Mononuclear cell (primary cell): ENCODE data around the gene PCDHA13. TPM values are rescaled to one million over a fixed set of nuclear protein-coding genes. Genes with fewer than 3 reads are reported as not detected.
"Not testable (repeated sequence)": the region's sequence is repeated elsewhere in the genome, so short reads cannot be mapped to it uniquely, and the experiment has no call there.

ENCODE experiments used
- H3K27me3 ChIP-seq: 2 replicates; pipeline ENCODE4 v1.6.0; 2011; ENCODE audit warnings: low read length, control low read depth; ENCODE audit not compliant: insufficient read depth
- H3K4me1 ChIP-seq: 2 replicates; pipeline ENCODE4 v1.5.1; 2011; ENCODE audit warnings: mild to moderate bottlenecking, low read length, control low read depth; ENCODE audit not compliant: insufficient read depth
- H3K4me3 ChIP-seq: 2 replicates; pipeline ENCODE4 v1.5.1; 2011; ENCODE audit warnings: mild to moderate bottlenecking, low read length, moderate library complexity
- H3K9me3 ChIP-seq: 2 replicates; pipeline ENCODE4 v1.5.1; 2011; ENCODE audit warnings: low read depth, mild to moderate bottlenecking, control low read depth, low read length
- total RNA-seq: library from RNA; depleted of rRNA; stranded (reverse); fragments of >200 nt; gene quantifications from one replicate; pipeline ENCODE4 v1.2.3, GENCODE V29; 2012

Gene PCDHA13
- total RNA-seq, 1 donor = not detected

DNA sequence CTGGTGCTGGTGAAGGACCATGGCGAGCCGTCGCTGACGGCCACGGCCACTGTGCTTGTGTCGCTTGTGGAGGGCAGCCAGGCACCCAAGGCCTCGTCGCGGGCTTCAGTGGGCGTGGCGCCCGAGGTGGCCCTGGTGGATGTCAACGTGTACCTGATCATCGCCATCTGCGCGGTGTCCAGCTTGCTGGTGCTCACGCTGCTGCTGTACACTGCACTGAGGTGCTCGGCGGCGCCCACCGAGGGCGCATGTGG lies 24.0 kb upstream of the PCDHA13 start:
- H3K9me3 ChIP-seq = no peaks in the 10 kb centered on the region

DNA sequence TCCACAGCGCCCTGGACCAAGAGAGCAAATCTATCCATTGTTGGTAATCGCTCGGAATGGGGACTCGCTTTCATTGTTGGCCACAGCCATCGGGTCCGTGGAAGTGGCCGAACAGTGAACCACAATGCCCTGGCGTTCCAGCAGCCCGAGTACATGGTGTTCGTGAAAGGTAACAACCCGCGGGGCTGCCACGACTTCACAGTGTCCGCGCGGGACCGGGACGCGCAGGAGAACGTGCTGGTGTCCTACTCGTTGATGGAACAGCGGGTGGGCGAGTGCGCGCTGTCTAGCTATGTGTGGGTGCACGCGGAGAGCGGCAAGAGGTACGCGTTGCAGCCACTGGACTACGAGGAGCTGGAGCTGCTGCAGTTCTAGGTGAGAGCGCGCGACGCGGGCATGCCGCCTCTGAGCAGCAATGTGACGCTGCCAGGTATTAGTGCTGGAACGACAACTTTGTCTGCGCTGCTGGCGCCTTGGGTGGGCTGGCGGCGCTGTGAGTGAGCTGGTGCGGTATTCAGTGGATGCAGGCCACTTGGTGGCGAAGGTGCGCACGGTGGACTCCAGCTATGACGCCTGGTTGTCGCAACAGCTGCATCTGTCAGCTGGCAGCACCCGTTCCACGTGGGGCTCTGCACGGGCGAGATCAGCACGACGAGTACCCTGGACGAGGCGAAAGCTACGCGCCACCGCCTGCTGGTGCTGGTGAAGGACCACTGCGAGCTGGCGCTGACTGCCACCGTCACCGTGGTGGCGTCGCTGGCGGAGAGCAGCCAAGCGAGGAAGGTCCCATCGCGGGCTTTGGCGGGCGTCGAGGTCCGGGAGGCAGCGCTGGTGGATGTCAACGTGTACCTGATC lies 19.3 kb upstream of the PCDHA13 start:
- Histone ChIP-seq H3K4me1 (no peaks in the 10 kb centered on the region), H3K9me3 (no peaks in the 10 kb centered on the region), H3K27me3 (peaks cover 11% of the 10 kb centered on the region), H3K4me3 (no peak overlapping the region)

More for the DNA sequence above, 24.0 kb upstream of the PCDHA13 start:
- no peak overlapping the region for H3K4me3 ChIP-seq
- peaks cover 16% of the 10 kb centered on the region for H3K27me3 ChIP-seq
- H3K4me1 ChIP-seq = no peaks in the 10 kb centered on the region

DNA sequence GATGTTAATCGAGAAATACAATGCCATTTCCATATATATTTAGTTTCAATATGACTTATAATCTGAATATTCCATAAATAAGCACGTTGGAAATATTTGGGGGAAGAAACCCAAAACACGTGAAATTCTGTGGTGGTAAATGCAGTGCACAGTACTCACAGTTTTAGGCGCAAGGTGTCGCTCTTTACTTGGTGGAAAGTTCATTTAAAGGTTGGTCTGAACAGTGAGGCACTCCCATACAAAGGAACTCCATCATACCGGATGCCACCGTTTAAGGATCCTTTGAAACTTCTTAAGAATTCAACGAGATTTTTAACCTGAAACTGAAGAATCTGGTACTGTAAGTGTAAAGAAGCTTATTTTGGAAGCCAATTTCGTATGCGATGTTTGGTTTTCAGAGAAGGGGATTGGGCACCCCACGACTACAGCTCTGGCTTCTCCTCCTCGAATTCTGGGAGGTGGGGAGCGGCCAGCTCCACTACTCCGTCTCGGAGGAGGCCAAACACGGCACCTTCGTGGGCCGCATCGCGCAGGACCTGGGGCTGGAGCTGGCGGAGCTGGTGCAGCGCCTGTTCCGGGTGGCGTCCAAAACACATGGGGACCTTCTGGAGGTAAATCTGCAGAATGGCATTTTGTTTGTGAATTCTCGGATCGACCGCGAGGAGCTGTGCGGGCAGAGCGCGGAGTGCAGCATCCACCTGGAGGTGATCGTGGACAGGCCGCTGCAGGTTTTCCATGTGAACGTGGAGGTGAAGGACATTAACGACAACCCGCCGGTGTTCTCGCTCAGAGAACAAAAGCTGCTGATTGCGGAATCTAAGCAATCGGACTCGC lies 13.0 kb upstream of the PCDHA13 start, which contains the start of gene PCDHA11:
Gene PCDHA11 (plus strand): TSS at position 237 of the 834 bp plus-strand sequence. CDS start 147 bp downstream, at position 384.
- no peak within 1 kb of the TSS for H3K4me3 ChIP-seq
- peaks cover 18% of the 10 kb centered on the region for H3K27me3 ChIP-seq
- no peaks in the 10 kb centered on the region for H3K9me3 ChIP-seq
- H3K4me1 ChIP-seq = no peaks in the 10 kb centered on the region

DNA sequence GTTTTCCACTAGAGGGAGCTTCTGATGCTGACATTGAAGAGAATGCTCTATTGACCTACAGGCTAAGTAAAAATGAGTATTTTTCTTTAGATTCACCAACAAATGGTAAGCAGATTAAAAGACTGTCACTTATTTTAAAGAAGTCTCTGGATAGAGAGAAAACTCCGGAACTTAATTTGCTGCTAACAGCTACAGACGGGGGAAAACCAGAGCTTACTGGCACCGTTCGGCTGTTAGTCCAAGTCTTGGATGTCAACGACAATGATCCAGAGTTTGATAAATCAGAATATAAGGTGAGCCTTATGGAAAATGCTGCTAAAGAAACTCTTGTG lies 12.4 kb upstream of the PCDHA13 start:
- Histone ChIP-seq H3K27me3 (peaks cover 23% of the 10 kb centered on the region), H3K9me3 (peaks cover 5% of the 10 kb centered on the region), H3K4me3 (no peak overlapping the region), H3K4me1 (no peaks in the 10 kb centered on the region)

DNA sequence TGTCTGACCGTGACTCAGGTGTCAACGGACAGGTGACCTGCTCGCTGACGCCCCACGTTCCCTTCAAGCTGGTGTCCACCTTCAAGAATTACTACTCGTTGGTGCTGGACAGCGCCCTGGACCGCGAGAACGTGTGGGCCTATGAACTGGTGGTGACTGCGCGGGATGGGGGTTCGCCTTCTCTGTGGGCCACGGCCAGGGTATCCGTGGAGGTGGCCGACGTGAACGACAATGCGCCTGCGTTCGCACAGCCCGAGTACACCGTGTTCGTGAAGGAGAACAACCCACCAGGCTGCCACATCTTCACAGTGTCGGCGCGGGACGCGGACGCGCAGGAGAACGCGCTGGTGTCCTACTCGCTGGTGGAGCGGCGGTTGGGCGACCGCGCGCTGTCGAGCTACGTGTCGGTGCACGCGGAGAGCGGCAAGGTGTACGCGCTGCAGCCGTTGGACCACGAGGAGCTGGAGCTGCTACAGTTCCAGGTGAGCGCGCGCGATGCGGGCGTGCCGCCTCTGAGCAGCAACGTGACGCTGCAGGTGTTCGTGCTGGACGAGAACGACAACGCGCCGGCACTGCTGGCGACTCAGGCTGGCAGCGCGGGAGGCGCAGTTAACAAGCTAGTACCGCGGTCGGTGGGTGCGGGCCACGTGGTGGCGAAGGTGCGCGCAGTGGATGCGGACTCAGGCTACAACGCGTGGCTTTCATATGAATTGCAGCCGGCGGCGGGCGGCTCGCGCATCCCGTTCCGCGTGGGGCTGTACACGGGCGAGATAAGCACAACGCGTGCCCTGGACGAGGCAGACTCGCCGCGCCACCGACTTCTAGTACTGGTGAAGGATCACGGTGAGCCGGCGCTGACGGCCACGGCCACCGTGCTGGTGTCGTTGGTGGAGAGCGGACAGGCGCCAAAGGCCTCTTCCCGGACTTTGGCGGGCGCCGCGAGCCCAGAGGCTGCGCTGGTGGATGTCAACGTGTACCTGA lies 11.4 kb upstream of the PCDHA13 start:
- H3K9me3 ChIP-seq = peaks cover 6% of the 10 kb centered on the region
- no peaks in the 10 kb centered on the region for H3K4me1 ChIP-seq
- peaks cover 29% of the 10 kb centered on the region for H3K27me3 ChIP-seq
- no peak overlapping the region for H3K4me3 ChIP-seq

DNA sequence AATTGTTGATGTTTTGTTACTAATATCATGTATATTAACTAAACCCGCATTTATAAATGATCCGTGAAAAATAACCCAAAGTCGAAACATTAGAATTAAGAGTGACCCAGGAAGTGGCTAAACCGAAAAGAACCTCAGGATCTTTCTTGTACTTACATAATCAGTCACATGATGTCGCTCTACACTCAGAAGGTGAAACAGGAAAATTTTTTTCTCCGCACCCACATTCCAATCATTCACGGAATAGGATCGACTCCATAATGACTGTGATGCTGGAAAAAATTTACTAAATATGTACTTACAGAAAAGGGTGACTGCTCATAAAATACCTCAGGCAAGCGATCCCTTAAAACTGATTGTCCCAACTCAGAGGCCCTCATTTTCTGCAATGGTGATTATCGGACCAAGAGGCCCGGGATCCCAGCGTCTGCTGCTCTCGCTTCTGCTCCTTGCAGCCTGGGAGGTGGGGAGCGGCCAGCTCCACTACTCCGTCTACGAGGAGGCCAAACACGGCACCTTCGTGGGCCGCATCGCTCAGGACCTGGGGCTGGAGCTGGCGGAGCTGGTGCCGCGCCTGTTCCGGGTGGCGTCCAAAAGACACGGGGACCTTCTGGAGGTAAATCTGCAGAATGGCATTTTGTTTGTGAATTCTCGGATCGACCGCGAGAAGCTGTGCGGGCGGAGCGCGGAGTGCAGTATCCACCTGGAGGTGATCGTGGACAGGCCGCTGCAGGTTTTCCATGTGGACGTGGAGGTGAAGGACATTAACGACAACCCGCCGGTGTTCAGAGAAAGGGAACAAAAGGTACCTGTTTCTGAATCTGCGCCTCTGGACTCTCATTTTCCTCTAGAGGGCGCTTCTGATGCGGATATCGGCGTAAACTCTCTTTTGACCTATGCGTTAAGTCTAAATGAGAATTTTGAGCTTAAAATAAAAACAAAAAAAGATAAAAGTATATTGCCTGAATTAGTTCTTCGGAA lies 6.5 kb upstream of the PCDHA13 start, which contains the start of gene PCDHA12:
Gene PCDHA12 (plus strand): TSS at position 224 of the 981 bp plus-strand sequence. CDS start 165 bp downstream, at position 389.
- peaks cover 43% of the 10 kb centered on the region for H3K27me3 ChIP-seq
- H3K9me3 ChIP-seq = peaks cover 6% of the 10 kb centered on the region
- no peak within 1 kb of the TSS for H3K4me3 ChIP-seq
- no peaks in the 10 kb centered on the region for H3K4me1 ChIP-seq

DNA sequence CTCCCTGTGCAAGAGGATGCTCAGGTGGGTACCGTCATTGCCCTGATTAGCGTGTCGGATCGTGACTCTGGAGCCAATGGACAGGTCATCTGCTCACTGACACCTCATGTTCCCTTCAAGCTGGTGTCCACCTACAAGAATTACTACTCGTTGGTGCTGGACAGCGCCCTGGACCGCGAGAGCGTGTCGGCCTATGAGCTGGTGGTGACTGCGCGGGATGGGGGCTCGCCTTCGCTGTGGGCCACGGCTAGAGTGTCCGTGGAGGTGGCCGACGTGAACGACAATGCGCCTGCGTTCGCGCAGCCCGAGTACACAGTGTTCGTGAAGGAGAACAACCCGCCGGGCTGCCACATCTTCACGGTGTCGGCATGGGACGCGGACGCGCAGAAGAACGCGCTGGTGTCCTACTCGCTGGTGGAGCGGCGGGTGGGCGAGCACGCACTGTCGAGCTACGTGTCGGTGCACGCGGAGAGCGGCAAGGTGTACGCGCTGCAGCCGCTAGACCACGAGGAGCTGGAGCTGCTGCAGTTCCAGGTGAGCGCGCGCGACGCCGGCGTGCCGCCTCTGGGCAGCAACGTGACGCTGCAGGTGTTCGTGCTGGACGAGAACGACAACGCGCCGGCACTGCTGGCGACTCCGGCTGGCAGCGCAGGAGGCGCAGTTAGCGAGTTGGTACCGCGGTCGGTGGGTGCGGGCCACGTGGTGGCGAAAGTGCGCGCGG lies 5.2 kb upstream of the PCDHA13 start:
- peaks cover 50% of the 10 kb centered on the region for H3K27me3 ChIP-seq
- not testable (repeated sequence) for H3K9me3 ChIP-seq

DNA sequence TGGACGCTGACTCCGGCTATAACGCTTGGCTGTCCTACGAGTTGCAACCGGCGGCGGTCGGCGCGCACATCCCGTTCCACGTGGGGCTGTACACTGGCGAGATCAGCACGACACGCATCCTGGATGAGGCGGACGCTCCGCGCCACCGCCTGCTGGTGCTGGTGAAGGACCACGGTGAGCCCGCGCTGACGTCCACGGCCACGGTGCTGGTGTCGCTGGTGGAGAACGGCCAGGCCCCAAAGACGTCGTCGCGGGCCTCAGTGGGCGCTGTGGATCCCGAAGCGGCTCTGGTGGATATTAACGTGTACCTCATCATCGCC lies 4.7 kb upstream of the PCDHA13 start:
- Histone ChIP-seq H3K27me3 (peaks cover 55% of the 10 kb centered on the region), H3K4me1 (no peaks in the 10 kb centered on the region), H3K9me3 (peaks cover 6% of the 10 kb centered on the region)

More for the DNA sequence above, 5.2 kb upstream of the PCDHA13 start:
- H3K4me3 ChIP-seq, H3K4me1 ChIP-seq: not testable (repeated sequence)

DNA sequence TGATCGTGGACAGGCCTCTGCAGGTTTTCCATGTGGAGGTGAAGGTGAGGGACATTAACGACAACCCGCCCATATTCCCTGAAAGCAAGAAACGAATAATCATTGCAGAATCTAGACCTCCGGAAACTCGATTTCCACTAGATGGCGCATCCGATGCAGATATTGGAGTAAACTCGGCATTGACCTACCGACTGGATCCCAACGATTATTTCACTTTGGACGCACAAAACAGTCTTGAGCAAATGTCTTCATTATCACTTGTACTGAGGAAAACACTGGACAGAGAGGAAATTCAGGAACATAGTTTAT lies 621 bp downstream of the PCDHA13 start:
- Histone ChIP-seq H3K27me3 (peaks cover 37% of the 10 kb centered on the region), H3K4me3 (no peak overlapping the region), H3K9me3 (peaks cover 7% of the 10 kb centered on the region), H3K4me1 (no peaks in the 10 kb centered on the region)

More for the DNA sequence above, 4.7 kb upstream of the PCDHA13 start:
- no peak overlapping the region for H3K4me3 ChIP-seq

DNA sequence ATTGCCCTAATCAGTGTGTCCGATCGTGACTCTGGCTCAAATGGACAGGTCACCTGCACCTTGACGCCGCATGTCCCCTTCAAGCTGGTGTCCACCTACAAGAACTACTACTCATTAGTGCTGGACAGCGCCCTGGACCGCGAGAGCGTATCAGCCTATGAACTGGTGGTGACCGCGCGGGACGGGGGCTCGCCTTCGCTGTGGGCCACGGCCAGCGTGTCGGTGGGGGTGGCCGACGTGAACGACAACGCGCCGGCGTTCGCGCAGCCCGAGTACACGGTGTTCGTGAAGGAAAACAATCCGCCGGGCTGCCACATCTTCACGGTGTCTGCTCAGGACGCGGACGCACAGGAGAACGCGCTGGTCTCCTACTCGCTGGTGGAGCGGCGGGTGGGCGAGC lies 1.4 kb downstream of the PCDHA13 start:
- H3K9me3 ChIP-seq = peaks cover 7% of the 10 kb centered on the region
- H3K27me3 ChIP-seq = peaks cover 36% of the 10 kb centered on the region
- no peaks in the 10 kb centered on the region for H3K4me1 ChIP-seq
- H3K4me3 ChIP-seq = no peak overlapping the region

DNA sequence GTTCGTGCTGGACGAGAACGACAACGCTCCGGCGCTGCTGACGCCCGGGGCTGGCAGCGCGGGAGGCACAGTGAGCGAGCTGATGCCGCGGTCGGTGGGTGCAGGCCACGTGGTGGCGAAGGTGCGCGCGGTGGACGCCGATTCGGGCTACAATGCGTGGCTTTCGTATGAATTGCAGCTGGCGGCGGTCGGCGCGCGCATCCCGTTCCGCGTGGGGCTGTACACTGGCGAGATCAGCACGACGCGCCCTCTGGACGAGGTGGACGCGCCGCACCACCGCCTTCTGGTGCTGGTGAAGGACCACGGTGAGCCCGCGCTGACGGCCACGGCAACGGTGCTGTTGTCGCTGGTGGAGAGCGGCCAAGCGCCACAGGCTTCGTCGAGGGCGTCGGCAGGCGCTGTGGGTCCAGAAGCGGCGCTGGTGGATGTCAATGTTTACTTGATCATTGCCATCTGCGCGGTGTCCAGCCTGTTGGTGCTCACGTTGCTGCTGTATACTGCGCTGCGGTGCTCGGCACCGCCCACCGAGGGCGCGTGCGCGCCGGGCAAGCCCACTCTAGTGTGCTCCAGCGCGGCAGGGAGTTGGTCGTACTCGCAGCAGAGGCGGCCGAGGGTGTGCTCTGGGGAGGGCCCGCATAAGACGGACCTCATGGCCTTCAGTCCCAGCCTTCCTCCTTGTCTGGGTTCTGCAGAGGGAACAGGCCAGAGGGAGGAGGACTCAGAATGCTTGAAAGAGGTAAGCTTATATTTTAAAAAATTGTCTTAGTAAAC lies 2.2 kb downstream of the PCDHA13 start:
- H3K27me3 ChIP-seq = peaks cover 29% of the 10 kb centered on the region
- H3K9me3 ChIP-seq = peaks cover 7% of the 10 kb centered on the region
- H3K4me3 ChIP-seq = no peak overlapping the region
- H3K4me1 ChIP-seq = no peaks in the 10 kb centered on the region

DNA sequence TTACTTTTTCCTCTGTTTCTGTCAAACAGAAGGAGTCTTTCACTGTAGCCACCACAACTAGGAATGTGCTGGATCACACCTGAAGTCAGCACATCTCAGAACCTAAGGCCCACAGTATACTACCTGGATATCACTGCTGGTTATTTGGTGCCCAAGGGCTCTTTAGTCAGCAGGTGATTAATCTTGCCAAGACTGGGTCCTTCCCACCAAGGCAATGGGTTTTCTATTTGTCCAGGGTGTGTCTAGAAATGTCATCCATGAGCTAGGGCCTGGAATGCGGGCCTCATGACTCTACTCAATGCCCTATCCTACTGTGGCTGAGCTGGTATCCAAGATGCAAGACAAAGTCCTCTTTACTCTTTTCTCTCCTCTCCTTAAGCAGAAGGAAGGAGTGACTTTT lies 34.4 kb downstream of the PCDHA13 start:
- H3K27me3 ChIP-seq = no peaks in the 10 kb centered on the region
- no peaks in the 10 kb centered on the region for H3K4me1 ChIP-seq
- no peaks in the 10 kb centered on the region for H3K9me3 ChIP-seq
- H3K4me3 ChIP-seq = no peak overlapping the region

DNA sequence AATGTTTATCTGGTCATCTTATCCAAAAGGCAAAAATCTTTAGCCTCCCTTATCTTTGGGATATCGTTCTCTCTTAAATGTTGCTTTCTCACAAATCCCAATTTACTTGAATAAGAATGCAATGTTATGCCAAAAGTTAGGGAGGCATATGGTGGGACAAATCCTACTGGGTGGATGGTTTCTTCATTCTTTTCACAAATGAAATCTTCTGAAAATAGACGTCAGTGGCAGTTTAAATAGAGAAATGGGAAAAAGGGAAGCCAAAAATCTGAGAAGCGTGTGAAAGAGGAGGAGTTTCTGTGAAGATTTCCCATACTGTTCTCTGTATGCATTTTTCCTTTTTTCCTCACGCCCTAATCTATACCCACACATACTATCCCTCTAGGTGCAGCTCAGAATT lies 41.7 kb downstream of the PCDHA13 start:
- Histone ChIP-seq H3K4me1 (no peaks in the 10 kb centered on the region), H3K4me3 (no peak overlapping the region), H3K27me3 (peaks cover 39% of the 10 kb centered on the region), H3K9me3 (no peaks in the 10 kb centered on the region)
